HepG2 (cell line): ENCODE data around the gene FLT3LG.

ENCODE experiments used
- ATF2 ChIP-seq: sonication (generic); formaldehyde crosslinking; IDR thresholded peaks from 2 replicates; pipeline ENCODE4 v1.4.0; 2020; ENCODE audit warnings: missing genetic modification reagents
- CREB1 ChIP-seq, 2 experiments: fragments of 450-650 bp in 1 of 2; IDR thresholded peaks; 2 replicates each; pipeline ENCODE4 v1.6.1; 2016 to 2017; ENCODE audit warnings: control low read depth in 1 of 2, mild to moderate bottlenecking in 1 of 2, missing compliant biosample characterization in 1 of 2, missing genetic modification characterization in 1 of 2
- MAFK ChIP-seq, 2 experiments: IDR thresholded peaks in 1 of 2; conservative IDR thresholded peaks in 1 of 2; 2 replicates each; pipeline ENCODE4 v1.6.1; 2011; ENCODE audit warnings: improper control_type of control experiment in 2 of 2, low read length in 2 of 2
- RNF2 ChIP-seq: fragments of 450-650 bp; conservative IDR thresholded peaks from 2 replicates; pipeline ENCODE4 v1.6.1; 2016; ENCODE audit warnings: low read depth
- ZNF10 ChIP-seq: sonication (generic); formaldehyde crosslinking; IDR thresholded peaks from 2 replicates; pipeline ENCODE4 v1.4.0; 2020; ENCODE audit warnings: mild to moderate bottlenecking, low read depth, missing genetic modification reagents, borderline replicate concordance
- ZNF501 ChIP-seq: sonication (generic); formaldehyde crosslinking; IDR thresholded peaks from 2 replicates; pipeline ENCODE4 v1.5.1; 2020; ENCODE audit warnings: mild to moderate bottlenecking, moderate library complexity, missing genetic modification reagents
- TF ChIP-seq, protein P1 (sequence below), 2 experiments: IDR thresholded peaks; 2 replicates each; pipeline ENCODE4 v1.6.1; 2011 to 2012; ENCODE audit warnings: low read length in 2 of 2, borderline replicate concordance in 1 of 2, low read depth in 1 of 2, mild to moderate bottlenecking in 1 of 2, moderate library complexity in 1 of 2
- TF ChIP-seq, protein P2 (sequence below): sonication (generic); formaldehyde crosslinking; IDR thresholded peaks from 2 replicates; pipeline ENCODE4 v1.8.1; 2022; ENCODE audit warnings: mild to moderate bottlenecking, missing genetic modification reagents
- TF ChIP-seq, protein P3 (sequence below), 2 experiments: sonication (generic) in 1 of 2; formaldehyde crosslinking in 1 of 2; IDR thresholded peaks; 2 replicates each; pipeline versions ENCODE4 v1.4.0 to v1.6.1; 2018 to 2020; ENCODE audit warnings: missing genetic modification reagents in 2 of 2, borderline replicate concordance in 1 of 2, low read depth in 1 of 2, mild to moderate bottlenecking in 1 of 2, missing biosample characterization in 1 of 2
- TF ChIP-seq, protein P4 (sequence below): sonication (generic); formaldehyde crosslinking; IDR thresholded peaks from 2 replicates; pipeline ENCODE4 v1.5.0; 2020; ENCODE audit warnings: mild to moderate bottlenecking, missing genetic modification reagents, moderate library complexity

- TF ChIP-seq ZNF10 (CRISPR knock-in tag) (no peak), CREB1 (IDR thresholded peaks at IDR 0.05) (no peak), CREB1 (CRISPR knock-in tag; IDR thresholded peaks at IDR 0.05) (no peak), MAFK (conservative IDR thresholded peaks at IDR 0.05 in 1 of 2, IDR thresholded peaks at IDR 0.05 in 1 of 2; ENCODE audit: low read length in 2 of 2) (no peak), ATF2 (no peak), ZNF501 (no peak), RNF2 (no peak)
- TF ChIP-seq, protein P1, sequence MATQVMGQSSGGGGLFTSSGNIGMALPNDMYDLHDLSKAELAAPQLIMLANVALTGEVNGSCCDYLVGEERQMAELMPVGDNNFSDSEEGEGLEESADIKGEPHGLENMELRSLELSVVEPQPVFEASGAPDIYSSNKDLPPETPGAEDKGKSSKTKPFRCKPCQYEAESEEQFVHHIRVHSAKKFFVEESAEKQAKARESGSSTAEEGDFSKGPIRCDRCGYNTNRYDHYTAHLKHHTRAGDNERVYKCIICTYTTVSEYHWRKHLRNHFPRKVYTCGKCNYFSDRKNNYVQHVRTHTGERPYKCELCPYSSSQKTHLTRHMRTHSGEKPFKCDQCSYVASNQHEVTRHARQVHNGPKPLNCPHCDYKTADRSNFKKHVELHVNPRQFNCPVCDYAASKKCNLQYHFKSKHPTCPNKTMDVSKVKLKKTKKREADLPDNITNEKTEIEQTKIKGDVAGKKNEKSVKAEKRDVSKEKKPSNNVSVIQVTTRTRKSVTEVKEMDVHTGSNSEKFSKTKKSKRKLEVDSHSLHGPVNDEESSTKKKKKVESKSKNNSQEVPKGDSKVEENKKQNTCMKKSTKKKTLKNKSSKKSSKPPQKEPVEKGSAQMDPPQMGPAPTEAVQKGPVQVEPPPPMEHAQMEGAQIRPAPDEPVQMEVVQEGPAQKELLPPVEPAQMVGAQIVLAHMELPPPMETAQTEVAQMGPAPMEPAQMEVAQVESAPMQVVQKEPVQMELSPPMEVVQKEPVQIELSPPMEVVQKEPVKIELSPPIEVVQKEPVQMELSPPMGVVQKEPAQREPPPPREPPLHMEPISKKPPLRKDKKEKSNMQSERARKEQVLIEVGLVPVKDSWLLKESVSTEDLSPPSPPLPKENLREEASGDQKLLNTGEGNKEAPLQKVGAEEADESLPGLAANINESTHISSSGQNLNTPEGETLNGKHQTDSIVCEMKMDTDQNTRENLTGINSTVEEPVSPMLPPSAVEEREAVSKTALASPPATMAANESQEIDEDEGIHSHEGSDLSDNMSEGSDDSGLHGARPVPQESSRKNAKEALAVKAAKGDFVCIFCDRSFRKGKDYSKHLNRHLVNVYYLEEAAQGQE (IDR thresholded peaks at IDR 0.05; ENCODE audit: borderline replicate concordance in 1 of 2, low read depth in 1 of 2, low read length in 2 of 2) = no peak
- TF ChIP-seq, protein P2, sequence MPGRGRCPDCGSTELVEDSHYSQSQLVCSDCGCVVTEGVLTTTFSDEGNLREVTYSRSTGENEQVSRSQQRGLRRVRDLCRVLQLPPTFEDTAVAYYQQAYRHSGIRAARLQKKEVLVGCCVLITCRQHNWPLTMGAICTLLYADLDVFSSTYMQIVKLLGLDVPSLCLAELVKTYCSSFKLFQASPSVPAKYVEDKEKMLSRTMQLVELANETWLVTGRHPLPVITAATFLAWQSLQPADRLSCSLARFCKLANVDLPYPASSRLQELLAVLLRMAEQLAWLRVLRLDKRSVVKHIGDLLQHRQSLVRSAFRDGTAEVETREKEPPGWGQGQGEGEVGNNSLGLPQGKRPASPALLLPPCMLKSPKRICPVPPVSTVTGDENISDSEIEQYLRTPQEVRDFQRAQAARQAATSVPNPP (CRISPR knock-in tag) = no peak
- TF ChIP-seq, protein P3, sequence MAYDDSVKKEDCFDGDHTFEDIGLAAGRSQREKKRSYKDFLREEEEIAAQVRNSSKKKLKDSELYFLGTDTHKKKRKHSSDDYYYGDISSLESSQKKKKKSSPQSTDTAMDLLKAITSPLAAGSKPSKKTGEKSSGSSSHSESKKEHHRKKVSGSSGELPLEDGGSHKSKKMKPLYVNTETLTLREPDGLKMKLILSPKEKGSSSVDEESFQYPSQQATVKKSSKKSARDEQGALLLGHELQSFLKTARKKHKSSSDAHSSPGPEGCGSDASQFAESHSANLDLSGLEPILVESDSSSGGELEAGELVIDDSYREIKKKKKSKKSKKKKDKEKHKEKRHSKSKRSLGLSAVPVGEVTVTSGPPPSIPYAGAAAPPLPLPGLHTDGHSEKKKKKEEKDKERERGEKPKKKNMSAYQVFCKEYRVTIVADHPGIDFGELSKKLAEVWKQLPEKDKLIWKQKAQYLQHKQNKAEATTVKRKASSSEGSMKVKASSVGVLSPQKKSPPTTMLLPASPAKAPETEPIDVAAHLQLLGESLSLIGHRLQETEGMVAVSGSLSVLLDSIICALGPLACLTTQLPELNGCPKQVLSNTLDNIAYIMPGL (CRISPR knock-in tag; IDR thresholded peaks at IDR 0.05; ENCODE audit: borderline replicate concordance in 1 of 2, low read depth in 1 of 2) = no peak
- TF ChIP-seq, protein P4, sequence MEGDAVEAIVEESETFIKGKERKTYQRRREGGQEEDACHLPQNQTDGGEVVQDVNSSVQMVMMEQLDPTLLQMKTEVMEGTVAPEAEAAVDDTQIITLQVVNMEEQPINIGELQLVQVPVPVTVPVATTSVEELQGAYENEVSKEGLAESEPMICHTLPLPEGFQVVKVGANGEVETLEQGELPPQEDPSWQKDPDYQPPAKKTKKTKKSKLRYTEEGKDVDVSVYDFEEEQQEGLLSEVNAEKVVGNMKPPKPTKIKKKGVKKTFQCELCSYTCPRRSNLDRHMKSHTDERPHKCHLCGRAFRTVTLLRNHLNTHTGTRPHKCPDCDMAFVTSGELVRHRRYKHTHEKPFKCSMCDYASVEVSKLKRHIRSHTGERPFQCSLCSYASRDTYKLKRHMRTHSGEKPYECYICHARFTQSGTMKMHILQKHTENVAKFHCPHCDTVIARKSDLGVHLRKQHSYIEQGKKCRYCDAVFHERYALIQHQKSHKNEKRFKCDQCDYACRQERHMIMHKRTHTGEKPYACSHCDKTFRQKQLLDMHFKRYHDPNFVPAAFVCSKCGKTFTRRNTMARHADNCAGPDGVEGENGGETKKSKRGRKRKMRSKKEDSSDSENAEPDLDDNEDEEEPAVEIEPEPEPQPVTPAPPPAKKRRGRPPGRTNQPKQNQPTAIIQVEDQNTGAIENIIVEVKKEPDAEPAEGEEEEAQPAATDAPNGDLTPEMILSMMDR (CRISPR knock-in tag) = no peak
Observed at GRCh38 chr19:49475191-49475917, 1.3 kb downstream of the FLT3LG start.
